ENCODE results near the gene AGAP9.
"Not testable (repeated sequence)": the region's sequence is repeated elsewhere in the genome, so short reads cannot be mapped to it uniquely, and the experiment has no call there.

Gene AGAP9

DNA sequence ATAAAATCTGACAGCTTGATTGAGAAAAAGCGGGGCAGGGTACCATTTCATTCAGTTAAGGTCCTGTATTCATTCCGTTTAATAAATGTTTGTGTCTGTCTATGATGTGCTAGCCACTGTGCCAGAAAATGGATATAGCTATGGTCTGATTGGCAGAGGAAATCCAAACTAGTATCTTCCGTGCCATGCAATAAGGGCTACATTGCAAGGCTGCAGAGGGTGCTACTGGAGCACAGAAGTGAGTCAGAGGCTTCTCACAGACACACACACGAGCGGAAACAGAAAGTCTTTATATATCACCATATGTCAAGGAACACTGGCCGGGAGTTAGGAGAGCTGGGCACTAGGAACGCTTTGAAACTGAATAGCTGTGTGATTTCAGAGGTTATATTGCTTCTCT lies 29.3 kb upstream of the AGAP9 start:
- DNase-seq (ENCODE audit: low read depth) = peak; percentile 77
- TF ChIP-seq, protein P1, sequence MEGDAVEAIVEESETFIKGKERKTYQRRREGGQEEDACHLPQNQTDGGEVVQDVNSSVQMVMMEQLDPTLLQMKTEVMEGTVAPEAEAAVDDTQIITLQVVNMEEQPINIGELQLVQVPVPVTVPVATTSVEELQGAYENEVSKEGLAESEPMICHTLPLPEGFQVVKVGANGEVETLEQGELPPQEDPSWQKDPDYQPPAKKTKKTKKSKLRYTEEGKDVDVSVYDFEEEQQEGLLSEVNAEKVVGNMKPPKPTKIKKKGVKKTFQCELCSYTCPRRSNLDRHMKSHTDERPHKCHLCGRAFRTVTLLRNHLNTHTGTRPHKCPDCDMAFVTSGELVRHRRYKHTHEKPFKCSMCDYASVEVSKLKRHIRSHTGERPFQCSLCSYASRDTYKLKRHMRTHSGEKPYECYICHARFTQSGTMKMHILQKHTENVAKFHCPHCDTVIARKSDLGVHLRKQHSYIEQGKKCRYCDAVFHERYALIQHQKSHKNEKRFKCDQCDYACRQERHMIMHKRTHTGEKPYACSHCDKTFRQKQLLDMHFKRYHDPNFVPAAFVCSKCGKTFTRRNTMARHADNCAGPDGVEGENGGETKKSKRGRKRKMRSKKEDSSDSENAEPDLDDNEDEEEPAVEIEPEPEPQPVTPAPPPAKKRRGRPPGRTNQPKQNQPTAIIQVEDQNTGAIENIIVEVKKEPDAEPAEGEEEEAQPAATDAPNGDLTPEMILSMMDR (IDR thresholded peaks at IDR 0.05; ENCODE audit: insufficient read depth, low read depth, low read length, missing control alignments) = peak; percentile 15

DNA sequence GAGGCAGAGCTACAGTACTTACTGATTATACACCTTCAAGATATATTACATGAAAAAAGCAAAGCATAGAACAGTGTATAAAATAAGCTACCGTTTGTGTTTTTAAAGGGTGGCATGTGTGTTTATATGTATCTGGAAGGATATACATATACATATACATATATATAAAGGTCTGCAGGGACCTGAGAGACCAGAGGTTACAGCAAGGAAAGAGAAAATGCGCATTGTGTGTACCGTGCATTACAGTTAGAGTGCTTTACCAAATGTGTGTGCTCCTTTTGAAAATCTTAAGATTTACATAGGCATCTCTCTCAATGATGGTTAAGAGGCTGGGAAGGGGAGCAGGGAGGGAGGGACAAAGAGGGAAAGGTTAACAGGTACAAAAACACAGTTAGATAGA lies 23.8 kb upstream of the AGAP9 start:
- not testable (repeated sequence) for DNase-seq (ENCODE audit: low read depth); H3K4me3 ChIP-seq (ENCODE audit: low read length)

More for the DNA sequence above, 29.3 kb upstream of the AGAP9 start:
- H3K4me3 ChIP-seq (ENCODE audit: low read length) = peak overlapping the region; percentile 70

DNA sequence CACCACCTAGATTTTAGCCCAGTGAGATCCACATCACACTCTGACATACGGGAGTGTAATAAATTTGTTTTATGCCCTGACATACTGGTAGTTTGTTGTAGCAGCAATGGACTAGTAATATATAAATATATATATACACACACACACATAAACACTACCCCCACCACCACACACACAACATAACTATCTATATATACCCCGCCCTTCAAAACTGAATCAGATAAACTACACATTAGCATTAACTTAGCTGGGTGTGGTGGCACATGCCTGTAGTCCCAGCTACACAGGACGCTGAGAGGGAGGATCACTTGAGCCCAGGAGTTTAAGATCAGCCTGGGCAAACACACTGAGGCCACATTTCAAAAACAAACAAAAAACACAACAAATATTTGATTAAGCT lies 13.0 kb upstream of the AGAP9 start:
- not testable (repeated sequence) for H3K4me3 ChIP-seq (ENCODE audit: low read length); DNase-seq (ENCODE audit: low read depth)

DNA sequence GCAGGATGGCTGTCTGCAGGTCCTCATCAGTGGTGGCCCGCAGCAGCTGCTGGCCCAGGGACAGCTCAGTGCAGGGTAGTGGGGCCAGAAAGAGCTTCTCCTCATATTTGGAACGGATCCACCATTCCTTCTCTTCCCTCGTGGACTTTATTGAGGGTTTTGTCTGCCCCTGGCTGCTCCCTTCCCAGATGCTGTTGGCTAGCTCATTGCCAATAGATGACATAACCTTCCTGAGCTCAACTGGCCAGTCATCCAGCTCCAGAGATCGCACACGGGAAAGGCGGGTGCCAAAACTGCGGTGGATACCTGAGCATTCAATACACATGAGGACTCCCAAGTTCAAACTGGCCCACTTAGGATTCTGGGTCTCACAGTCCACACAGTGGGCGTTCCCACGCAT lies 21.1 kb downstream of the AGAP9 start:
- not testable (repeated sequence) for H3K4me3 ChIP-seq (ENCODE audit: low read length)

DNA sequence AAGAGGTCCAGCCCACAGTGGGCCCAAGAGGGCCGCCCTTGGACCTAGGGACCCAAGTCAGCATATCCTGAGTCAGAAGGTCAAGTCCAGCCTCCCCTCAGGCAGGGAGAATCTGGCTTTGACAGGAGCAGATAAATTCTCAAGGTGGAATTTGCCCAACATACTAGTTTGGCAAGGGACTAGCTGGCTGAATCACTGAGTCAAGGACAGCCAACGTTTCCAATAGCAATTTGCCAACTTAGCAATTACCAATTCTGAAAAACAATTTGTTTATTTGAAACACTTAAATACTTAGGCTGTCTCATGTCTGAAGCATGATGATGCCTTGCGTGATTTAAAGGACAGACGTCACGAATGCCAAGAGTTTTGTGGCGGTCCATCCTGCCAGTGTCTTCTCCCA lies 29.2 kb downstream of the AGAP9 start:
- not testable (repeated sequence) for DNase-seq (ENCODE audit: low read depth); H3K4me3 ChIP-seq (ENCODE audit: low read length)

More for the DNA sequence above, 21.1 kb downstream of the AGAP9 start:
- not testable (repeated sequence) for DNase-seq (ENCODE audit: low read depth)

DNA sequence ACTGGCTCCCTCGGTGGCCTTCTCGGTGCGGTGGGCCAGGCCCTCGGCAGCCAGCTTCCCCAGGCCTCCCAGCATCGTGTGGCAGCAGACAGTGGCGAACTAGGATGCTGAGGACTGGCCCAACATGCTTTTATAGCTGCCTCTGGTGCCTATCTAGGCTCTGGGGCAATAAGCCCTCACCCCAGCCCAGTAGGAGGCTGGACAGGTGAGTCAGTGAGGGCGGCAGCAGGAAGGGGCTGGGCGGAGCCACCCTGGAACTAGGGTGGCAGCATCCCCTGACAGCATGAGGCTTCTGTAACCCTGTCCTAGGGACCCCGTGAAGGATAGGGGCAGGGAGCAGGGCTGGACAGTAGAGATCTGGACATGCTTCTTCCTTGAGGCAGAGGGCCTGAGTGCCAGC lies 31.8 kb downstream of the AGAP9 start, which contains the start of gene FAM25G:
Gene FAM25G, minus strand, starts transcription at position 101 of the 400 bp plus-strand sequence. Its CDS starts 26 bp downstream, at position 75.
- not testable (repeated sequence) for DNase-seq (ENCODE audit: low read depth); H3K4me3 ChIP-seq (ENCODE audit: low read length)

DNA sequence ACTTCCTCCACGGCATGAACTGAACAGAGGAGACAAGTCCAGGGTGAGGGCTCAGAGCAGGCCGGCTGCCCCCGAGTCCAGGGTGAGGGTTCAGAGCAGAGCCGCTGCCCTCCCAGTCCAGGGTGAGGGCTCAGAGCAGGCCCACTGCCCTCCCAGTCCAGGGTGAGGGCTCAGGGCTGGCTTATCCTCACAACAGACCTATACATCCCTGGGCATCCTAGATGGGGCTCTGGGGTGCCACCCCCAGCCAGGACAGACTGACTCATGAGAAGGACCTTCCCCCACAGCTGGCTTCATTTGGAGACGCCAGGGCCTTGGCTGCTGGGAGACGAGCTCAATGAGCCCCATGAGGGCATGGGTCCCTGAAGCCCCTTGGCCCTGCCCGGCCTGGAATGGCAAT lies 33.8 kb downstream of the AGAP9 start:
- DNase-seq (ENCODE audit: low read depth); H3K4me3 ChIP-seq (ENCODE audit: low read length): not testable (repeated sequence)

DNA sequence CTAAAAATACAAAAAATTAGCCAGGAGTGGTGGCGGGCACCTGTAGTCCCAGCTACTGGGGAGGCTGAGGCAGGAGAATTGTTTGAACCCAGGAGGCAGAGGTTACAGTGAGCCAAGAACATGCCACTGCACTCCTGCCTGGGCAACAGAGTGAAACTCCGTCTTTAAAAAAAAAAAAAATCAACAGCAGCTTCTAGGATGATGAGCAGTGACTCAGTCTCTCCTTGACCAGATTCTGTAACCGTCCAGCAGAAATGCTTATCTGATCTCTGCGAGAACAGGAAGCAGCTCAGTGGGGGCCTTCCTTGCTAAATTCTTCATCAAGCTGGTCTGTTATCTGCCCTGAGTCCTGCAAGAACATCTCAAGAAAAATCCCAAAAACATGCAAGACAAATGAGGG lies 37.5 kb downstream of the AGAP9 start:
- H3K4me3 ChIP-seq (ENCODE audit: low read length) = not testable (repeated sequence)

DNA sequence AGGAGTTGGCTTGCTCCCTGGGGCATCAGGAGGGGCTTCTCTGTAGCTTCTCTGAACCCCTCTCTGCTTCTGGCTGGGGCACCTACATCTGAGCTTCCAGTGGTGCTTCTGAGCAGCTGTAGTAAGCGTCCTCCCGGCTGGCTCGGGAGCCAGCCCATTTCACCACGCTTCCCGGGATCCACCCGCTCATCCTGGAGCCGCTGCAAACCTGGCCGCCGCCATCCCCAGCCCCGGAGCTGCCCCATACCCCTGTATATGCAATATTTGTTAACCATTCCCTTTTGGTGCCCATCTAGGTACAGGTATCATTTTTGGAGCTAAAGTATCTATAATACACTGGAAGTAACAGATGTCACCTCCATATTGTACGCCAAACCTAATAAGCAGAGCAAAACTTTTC lies 38.7 kb downstream of the AGAP9 start:
- not testable (repeated sequence) for H3K4me3 ChIP-seq (ENCODE audit: low read length); DNase-seq (ENCODE audit: low read depth)

More for the DNA sequence above, 37.5 kb downstream of the AGAP9 start:
- peak; percentile 24 for DNase-seq (ENCODE audit: low read depth)

DNA sequence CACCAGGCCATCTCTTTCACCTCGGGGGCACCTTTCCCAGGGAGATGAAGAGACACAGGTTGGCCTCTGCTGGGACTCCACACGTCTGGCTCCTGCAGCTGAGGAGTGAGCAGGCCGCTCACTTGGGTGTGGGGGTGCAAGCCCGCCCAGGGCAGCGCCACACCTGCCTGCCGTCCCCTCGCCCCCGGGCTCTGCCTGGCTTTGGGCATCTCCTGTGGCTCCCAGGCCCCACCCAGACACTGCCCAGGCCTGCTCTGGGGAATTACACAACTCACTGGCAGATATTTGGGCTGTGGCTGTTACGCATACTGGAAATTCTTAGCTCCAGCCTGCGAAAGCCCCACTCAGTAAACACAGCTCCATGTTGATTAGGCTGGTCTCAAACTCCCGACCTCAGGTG lies 39.5 kb downstream of the AGAP9 start, which contains the start of gene ANXA8:
Gene ANXA8, minus strand, starts transcription at position 193 of the 400 bp plus-strand sequence. Its CDS starts 182 bp downstream, at position 11.
- H3K4me3 ChIP-seq (ENCODE audit: low read length) = peak within 1 kb of the TSS; percentile 52
- DNase-seq (ENCODE audit: low read depth) = peak; percentile 93

DNA sequence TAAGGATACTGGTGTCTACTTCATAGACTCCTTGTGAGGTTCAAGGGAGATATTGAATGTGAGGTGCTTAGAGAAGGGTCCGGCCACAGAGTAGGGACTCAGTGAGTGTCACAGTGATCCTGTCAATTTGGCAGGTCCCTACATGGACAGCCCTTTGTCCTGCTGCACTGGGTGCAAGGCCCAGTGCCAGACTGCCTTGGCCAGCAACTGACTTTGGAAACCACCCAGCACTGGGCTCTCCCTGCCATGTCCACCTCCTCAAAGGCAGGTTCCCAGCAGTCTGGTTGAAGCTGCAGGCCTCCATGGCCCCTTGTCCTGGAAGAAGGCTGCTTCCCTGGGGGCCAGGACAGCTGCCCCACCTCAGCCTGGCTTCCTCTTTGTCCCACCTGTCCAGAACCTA lies 41.1 kb downstream of the AGAP9 start:
- not testable (repeated sequence) for H3K4me3 ChIP-seq (ENCODE audit: low read length); DNase-seq (ENCODE audit: low read depth)

DNA sequence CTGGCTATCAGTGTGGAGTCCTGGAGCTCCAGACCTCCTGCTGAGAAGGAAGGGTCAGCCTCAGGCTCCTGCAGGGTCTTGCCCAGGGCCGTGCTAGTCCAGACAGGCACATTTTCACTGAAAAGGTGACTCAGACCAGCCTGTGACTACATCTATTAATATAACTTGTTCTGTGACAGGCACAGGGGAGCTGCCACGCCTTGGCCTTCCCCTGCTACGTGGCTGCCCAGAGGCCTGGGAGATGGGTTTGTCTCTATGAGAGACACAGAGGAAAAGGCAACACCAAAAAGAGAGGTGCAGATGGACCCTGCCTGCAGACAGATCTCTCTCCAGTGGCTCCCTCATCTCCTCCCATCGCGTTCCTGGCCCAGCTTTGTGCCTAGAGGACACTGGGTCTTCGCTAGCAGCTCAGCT lies 41.7 kb downstream of the AGAP9 start:
- peak; percentile 61 for DNase-seq (ENCODE audit: low read depth)
- H3K4me3 ChIP-seq (ENCODE audit: low read length) = peak overlapping the region; percentile 33

DNA sequence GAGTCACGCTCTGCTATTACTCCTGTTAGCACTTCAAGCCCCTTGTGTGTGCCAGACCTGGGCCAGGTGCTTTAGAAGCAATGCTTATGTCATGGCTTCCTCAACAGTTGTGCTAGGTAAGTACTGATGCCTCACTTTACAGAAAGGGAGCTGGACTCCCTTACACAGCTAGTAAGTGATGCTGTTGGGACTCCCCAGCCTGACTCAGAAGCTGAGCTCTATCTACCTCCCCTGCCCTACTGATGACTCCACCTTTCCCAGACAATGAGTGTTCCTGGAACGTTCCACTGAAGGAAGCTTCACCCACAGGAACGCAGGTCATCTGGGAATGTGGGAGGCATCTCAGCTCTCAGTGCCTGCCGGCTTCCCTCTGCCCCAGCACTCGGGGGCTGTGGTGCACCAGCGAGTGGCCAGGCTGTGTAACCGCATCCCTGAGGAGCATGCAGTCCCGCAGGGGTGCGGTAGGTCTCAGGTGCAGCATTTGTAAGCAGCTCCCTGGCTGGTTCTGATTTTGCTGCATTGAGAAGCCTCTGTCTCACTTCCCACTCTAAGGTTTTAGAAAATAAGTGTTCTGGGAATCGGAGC lies 42.2 kb downstream of the AGAP9 start:
- H3K4me3 ChIP-seq (ENCODE audit: low read length) = peak overlapping the region; percentile 31
- DNase-seq (ENCODE audit: low read depth) = peak; percentile 75

DNA sequence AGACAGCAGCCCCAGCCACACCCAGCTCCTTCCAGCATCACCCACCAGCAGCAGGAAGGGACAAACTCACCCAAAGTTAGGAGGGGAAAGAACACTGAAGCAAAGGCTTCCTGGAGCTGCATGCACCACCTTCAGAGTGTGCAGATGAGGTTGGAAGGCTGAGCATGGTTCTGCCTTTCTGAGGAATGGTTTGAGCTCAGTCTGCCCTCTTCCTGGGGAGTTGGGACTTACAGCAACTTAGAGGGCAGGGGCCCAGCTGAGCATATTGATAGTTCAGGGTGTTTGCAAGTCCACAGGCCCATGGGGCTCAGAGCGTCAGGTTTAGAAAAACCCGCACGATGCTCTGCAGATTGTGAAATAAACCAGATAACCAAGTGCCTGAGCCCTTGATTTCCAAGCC lies 43.3 kb downstream of the AGAP9 start:
- not testable (repeated sequence) for H3K4me3 ChIP-seq (ENCODE audit: low read length); DNase-seq (ENCODE audit: low read depth)

DNA sequence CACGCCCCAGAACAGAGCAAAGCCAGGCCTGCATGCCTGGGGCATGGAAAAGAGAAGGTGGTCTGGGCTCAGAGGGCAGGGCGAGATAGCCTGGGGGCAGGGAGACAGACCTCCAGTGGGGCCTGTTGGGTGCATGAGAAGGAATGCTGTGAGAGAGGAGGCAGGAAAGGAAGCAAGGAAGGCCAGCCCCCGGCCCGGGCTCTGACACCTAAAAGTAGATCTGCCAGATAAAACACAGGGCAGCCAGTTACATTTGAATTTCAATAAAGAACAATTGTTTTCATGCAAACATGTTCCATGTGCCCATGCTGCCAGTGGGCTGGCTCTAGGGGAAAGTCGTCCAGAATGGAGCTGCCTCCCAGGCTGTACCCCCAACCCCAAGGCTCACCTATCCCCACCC lies 45.3 kb downstream of the AGAP9 start:
- not testable (repeated sequence) for H3K4me3 ChIP-seq (ENCODE audit: low read length); DNase-seq (ENCODE audit: low read depth)

DNA sequence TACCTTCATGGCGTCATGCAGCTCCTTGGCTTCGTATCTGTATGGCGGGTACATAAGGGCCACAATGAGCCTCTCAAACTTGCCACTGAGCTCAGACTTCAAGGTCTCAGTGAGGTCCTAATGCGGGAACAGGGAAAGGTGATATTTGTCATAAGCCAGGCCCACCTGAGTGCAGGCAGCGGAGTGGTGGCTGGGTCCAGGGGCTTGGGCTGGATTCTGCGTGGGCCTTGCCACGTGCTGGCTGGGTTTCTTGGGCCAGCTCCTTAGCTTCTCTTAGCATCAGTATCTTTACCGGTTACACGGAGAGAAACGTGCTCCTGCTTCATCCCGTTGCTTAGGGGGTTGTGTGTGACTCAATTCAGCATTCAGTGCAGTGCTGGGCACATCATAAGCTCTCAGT lies 46.4 kb downstream of the AGAP9 start:
- not testable (repeated sequence) for H3K4me3 ChIP-seq (ENCODE audit: low read length); DNase-seq (ENCODE audit: low read depth)

DNA sequence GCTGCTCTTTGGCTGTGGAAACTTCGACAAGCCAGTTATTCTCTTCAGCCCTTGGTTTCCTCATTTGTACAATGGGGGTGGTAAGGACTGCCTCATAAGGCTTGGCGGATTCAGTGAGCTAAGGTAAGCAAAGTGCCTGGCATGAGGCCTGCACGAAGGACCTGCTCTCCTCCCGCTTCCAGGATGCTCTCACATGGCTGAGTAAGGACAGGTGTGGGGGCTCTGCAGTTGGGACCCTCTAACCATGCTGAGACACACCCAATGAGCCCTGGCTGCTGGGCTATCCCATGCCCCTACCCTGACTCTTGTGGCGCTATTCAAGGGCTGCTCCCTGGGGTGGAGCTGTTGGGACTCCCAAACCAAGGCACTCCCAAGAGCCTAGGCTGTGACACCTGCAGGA lies 48.3 kb downstream of the AGAP9 start:
- not testable (repeated sequence) for H3K4me3 ChIP-seq (ENCODE audit: low read length); DNase-seq (ENCODE audit: low read depth)

DNA sequence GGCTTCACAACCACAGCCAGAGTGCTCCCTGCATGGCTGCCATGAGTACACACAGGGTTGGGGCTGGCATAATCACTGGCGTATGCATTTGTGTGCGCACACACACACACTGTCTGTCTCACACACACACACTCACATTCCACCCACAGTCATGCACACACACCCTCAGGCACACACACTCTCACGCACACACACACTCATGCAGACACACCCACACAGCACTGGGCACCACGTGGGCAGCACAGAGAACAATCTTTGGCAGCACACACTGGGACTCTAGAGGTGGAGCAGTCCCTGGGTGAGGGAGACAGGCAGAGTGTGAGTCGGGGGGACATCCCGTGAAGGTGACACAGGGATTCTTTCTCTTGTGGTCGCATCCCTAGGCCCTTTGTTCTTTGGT lies 49.9 kb downstream of the AGAP9 start:
- not testable (repeated sequence) for DNase-seq (ENCODE audit: low read depth); H3K4me3 ChIP-seq (ENCODE audit: low read length)

DNA sequence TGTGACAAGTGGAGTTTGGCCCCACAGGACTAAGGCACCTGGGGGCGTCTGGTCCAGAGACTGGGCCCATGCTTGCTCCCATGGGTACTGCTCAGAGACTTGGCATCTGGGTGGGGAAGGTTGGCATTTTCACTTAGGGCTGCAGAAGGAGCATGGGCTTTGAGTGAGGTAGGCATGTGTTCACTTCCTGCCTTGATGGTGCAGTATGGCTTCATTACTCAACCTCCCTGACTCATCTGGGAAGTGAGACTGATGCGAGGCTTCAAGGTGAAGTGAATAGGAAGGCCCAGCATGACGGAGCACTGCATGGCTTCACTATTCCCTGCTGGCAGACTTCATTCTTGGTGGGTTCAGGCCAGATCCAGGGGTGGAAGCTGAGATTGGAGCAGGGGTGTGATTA lies 50.8 kb downstream of the AGAP9 start:
- not testable (repeated sequence) for DNase-seq (ENCODE audit: low read depth); H3K4me3 ChIP-seq (ENCODE audit: low read length)

DNA sequence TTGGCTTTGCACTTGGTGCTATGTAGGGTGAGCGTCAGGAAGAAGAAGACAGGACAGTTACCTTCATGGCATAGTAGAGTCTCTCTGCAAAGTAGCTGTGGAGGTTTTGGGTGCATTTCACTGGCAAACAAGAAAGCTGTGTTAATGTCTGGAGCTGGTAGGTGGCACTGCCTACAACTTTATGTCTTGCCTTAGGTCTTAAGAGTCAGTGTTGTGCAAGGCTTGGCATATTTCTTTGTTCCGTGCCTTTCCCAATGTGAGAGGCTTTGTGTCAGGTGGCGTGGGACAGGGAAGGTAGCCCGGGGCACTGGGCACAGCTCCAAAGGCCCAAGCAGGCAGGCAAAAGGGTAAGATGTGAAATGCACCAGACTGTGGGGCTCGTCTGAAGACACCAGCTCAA lies 51.4 kb downstream of the AGAP9 start:
- H3K4me3 ChIP-seq (ENCODE audit: low read length); DNase-seq (ENCODE audit: low read depth): not testable (repeated sequence)
